K562 (cell line): Measurements from ENCODE around the gene SLC3A2. TPM values are rescaled to one million over a fixed set of nuclear protein-coding genes. Genes with fewer than 3 reads are reported as not detected.
A peak's percentile ranks its signal among the peaks of the same experiment; 100 is the strongest.

Experiments used
- CAMTA2 ChIP-seq: fragments of 250-450 bp; sonication (Bioruptor Pico); conservative IDR thresholded peaks from 2 replicates; pipeline ENCODE4 v1.5.1; 2022
- CC2D1A ChIP-seq: fragments of 450-650 bp; IDR thresholded peaks from 2 replicates; pipeline ENCODE4 v1.6.1; 2017; ENCODE audit warnings: mild to moderate bottlenecking
- EP300 ChIP-seq: IDR thresholded peaks from 2 replicates; pipeline ENCODE4 v1.6.1; 2012; ENCODE audit warnings: low read length, improper control_type of control experiment
- ETS2 ChIP-seq: IDR thresholded peaks from 2 replicates; pipeline ENCODE4 v1.6.1; 2016; ENCODE audit warnings: borderline replicate concordance, missing genetic modification characterization, mild to moderate bottlenecking, moderate library complexity, missing compliant biosample characterization; ENCODE audit not compliant: poor library complexity, severe bottlenecking
- GATA2 ChIP-seq: sonication (generic); formaldehyde crosslinking; IDR thresholded peaks from 2 replicates; pipeline ENCODE4 v1.4.0; 2020; ENCODE audit warnings: mild to moderate bottlenecking, missing genetic modification reagents
- HNRNPL ChIP-seq: fragments of 200-400 bp; formaldehyde crosslinking; IDR thresholded peaks from 2 replicates; pipeline ENCODE4 v1.6.1; 2017; ENCODE audit warnings: low read depth, mild to moderate bottlenecking, low read length
- KLF16 ChIP-seq: IDR thresholded peaks from 2 replicates; pipeline ENCODE4 v1.6.1; 2016; ENCODE audit warnings: antibody characterized with exemption
- KLF6 ChIP-seq: fragments of 250-450 bp; sonication (Bioruptor Pico); IDR thresholded peaks from 2 replicates; pipeline ENCODE4 v1.4.0; 2020; ENCODE audit warnings: mild to moderate bottlenecking, moderate library complexity, borderline replicate concordance
- NR4A1 ChIP-seq, 2 experiments: fragments of 250-450 bp in 1 of 2; fragments of 450-650 bp in 1 of 2; sonication (Bioruptor Pico) in 1 of 2; IDR thresholded peaks; 2 replicates each; pipeline versions ENCODE4 v1.4.0 to v1.6.1; 2016 to 2020; ENCODE audit warnings: mild to moderate bottlenecking in 2 of 2, missing compliant biosample characterization in 1 of 2, missing genetic modification characterization in 1 of 2, moderate library complexity in 1 of 2
- POLR2AphosphoS2 ChIP-seq: IDR thresholded peaks from 2 replicates; pipeline ENCODE4 v1.6.1; 2012; ENCODE audit warnings: low read length, improper control_type of control experiment
- POLR2B ChIP-seq: fragments of 450-650 bp; IDR thresholded peaks from 2 replicates; pipeline ENCODE4 v1.6.1; 2018; ENCODE audit warnings: low read depth; ENCODE audit not compliant: partially characterized antibody
- POLR3A ChIP-seq: IDR thresholded peaks from 2 replicates; pipeline ENCODE4 v1.6.1; 2011; ENCODE audit warnings: borderline replicate concordance, mild to moderate bottlenecking, moderate library complexity; ENCODE audit not compliant: insufficient read length, insufficient read depth; ENCODE audit errors: extremely low read depth
- POLR3G ChIP-seq: IDR thresholded peaks from 2 replicates; pipeline ENCODE4 v1.6.1; 2011; ENCODE audit not compliant: insufficient read length, insufficient replicate concordance; ENCODE audit errors: extremely low read depth
- TCF7L2 ChIP-seq: fragments of 150-350 bp; IDR thresholded peaks from 2 replicates; pipeline ENCODE4 v1.6.1; 2016; ENCODE audit warnings: low read depth, mild to moderate bottlenecking, low read length, moderate library complexity
- ZBTB1 ChIP-seq: sonication (generic); formaldehyde crosslinking; IDR thresholded peaks from 2 replicates; pipeline ENCODE4 v1.8.1; 2023; ENCODE audit warnings: missing genetic modification reagents, low read depth, mild to moderate bottlenecking, borderline replicate concordance
- ZBTB8A ChIP-seq: fragments of 450-650 bp; IDR thresholded peaks from 2 replicates; pipeline ENCODE4 v1.6.1; 2018; ENCODE audit warnings: mild to moderate bottlenecking, moderate library complexity; ENCODE audit not compliant: partially characterized antibody
- ZNF165 ChIP-seq: fragments of 250-450 bp; sonication (Bioruptor Pico); IDR thresholded peaks from 2 replicates; pipeline ENCODE4 v1.4.0; 2020; ENCODE audit warnings: borderline replicate concordance
- polyA plus RNA-seq, 8 experiments: library from polyadenylated mRNA; depleted of rRNA in 4 of 8; stranded (reverse) in 5 of 8; unstranded in 3 of 8; fragments of >200 nt; fragmentation: Nextera tagmentation in 2 of 8; fragmentation: Illumina TruSeq in 1 of 8; extraction: Ambion mirVana in 2 of 8; extraction: Trizol in 1 of 8; gene quantifications; 2 replicates each; pipeline versions ENCODE4 v1.2.1 to v1.2.3, GENCODE V29; 2011 to 2014; ENCODE audit warnings: inconsistent platforms in 1 of 8, missing spikeins in 1 of 8
- total RNA-seq, 7 experiments: library from RNA; depleted of rRNA in 6 of 7; stranded (reverse); fragments of >200 nt in 6 of 7; fragmentation: Illumina TruSeq in 2 of 7; extraction: Trizol in 2 of 7; gene quantifications; 2 replicates each; pipeline versions ENCODE4 v1.2.1 to v1.2.3, GENCODE V29; 2011 to 2021; ENCODE audit warnings: low replicate concordance in 1 of 7
- TF ChIP-seq, protein P1 (sequence below): fragments of 450-650 bp; formaldehyde crosslinking; IDR thresholded peaks from 2 replicates; pipeline ENCODE4 v1.4.0; 2020; ENCODE audit warnings: mild to moderate bottlenecking, moderate library complexity
- TF ChIP-seq, protein P2 (sequence below): sonication (generic); formaldehyde crosslinking; IDR thresholded peaks from 2 replicates; pipeline ENCODE4 v1.9.0; 2022; ENCODE audit warnings: mild to moderate bottlenecking, missing genetic modification reagents
- TF ChIP-seq, protein P3 (sequence below): sonication (generic); formaldehyde crosslinking; IDR thresholded peaks from 2 replicates; pipeline ENCODE4 v1.8.0; 2022; ENCODE audit warnings: mild to moderate bottlenecking, missing genetic modification reagents

SLC3A2 gene
- total and polyA plus RNA-seq, 9 of the 15 experiments (the other 6 are each of a cell fraction or from before 2014, with no cell fraction given) = 20.0 to 296 (median 214) TPM

DNA sequence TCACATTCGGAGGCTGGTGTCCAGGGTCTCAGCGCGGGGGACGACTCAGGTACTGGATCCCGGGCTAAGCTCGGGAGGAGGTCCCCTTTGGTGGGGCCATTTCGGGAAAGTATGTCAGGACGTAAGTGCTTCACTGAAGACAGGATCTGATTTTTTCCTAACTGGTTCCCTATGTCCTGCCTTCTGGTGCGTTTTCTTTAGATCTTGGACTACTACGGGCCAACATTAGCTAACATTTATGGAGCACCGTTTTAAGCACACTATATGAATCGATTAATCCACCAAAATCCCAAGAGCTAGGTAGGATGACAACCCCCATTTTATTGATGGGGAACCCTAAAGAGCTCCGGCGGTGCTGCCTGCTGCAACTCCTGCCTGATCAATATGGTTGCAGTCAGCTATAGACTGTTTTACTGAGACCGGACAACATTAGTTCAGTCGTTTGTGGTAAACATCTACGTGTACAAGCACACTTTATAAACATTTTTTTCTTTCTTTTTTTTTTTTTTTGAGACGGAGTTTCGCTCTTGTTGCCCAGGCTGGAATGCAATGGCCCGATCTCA lies 24.3 kb upstream of the SLC3A2 start (continued):
- TF ChIP-seq, protein P1, sequence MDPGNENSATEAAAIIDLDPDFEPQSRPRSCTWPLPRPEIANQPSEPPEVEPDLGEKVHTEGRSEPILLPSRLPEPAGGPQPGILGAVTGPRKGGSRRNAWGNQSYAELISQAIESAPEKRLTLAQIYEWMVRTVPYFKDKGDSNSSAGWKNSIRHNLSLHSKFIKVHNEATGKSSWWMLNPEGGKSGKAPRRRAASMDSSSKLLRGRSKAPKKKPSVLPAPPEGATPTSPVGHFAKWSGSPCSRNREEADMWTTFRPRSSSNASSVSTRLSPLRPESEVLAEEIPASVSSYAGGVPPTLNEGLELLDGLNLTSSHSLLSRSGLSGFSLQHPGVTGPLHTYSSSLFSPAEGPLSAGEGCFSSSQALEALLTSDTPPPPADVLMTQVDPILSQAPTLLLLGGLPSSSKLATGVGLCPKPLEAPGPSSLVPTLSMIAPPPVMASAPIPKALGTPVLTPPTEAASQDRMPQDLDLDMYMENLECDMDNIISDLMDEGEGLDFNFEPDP (CRISPR knock-in tag) = no peak
- no peak for TF ChIP-seq TCF7L2
- 0 out of 2 replicates have a peak, but pooled peaks have one; percentile 28 for TF ChIP-seq CC2D1A
- TF ChIP-seq KLF6 (CRISPR knock-in tag) = no peak
- TF ChIP-seq KLF16 = no peak
- TF ChIP-seq ETS2 (tag) = no peak
- TF ChIP-seq, protein P2, sequence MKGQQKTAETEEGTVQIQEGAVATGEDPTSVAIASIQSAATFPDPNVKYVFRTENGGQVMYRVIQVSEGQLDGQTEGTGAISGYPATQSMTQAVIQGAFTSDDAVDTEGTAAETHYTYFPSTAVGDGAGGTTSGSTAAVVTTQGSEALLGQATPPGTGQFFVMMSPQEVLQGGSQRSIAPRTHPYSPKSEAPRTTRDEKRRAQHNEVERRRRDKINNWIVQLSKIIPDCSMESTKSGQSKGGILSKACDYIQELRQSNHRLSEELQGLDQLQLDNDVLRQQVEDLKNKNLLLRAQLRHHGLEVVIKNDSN = no peak
- TF ChIP-seq NR4A1 (CRISPR knock-in tag; IDR thresholded peaks at IDR 0.05) = no peak
- 0 out of 2 replicates have a peak, but pooled peaks have one; percentile 13 for TF ChIP-seq NR4A1 (tag; IDR thresholded peaks at IDR 0.05)
- no peak for TF ChIP-seq POLR3A
- 0 out of 2 replicates have a peak, but pooled peaks have one; percentile 53 for TF ChIP-seq ZNF165 (CRISPR knock-in tag)
- no peak for TF ChIP-seq ZBTB8A
- TF ChIP-seq GATA2 (CRISPR knock-in tag) = no peak
- no peak for TF ChIP-seq POLR2B
- TF ChIP-seq CAMTA2 = no peak
- no peak for TF ChIP-seq EP300
- TF ChIP-seq, protein P3, sequence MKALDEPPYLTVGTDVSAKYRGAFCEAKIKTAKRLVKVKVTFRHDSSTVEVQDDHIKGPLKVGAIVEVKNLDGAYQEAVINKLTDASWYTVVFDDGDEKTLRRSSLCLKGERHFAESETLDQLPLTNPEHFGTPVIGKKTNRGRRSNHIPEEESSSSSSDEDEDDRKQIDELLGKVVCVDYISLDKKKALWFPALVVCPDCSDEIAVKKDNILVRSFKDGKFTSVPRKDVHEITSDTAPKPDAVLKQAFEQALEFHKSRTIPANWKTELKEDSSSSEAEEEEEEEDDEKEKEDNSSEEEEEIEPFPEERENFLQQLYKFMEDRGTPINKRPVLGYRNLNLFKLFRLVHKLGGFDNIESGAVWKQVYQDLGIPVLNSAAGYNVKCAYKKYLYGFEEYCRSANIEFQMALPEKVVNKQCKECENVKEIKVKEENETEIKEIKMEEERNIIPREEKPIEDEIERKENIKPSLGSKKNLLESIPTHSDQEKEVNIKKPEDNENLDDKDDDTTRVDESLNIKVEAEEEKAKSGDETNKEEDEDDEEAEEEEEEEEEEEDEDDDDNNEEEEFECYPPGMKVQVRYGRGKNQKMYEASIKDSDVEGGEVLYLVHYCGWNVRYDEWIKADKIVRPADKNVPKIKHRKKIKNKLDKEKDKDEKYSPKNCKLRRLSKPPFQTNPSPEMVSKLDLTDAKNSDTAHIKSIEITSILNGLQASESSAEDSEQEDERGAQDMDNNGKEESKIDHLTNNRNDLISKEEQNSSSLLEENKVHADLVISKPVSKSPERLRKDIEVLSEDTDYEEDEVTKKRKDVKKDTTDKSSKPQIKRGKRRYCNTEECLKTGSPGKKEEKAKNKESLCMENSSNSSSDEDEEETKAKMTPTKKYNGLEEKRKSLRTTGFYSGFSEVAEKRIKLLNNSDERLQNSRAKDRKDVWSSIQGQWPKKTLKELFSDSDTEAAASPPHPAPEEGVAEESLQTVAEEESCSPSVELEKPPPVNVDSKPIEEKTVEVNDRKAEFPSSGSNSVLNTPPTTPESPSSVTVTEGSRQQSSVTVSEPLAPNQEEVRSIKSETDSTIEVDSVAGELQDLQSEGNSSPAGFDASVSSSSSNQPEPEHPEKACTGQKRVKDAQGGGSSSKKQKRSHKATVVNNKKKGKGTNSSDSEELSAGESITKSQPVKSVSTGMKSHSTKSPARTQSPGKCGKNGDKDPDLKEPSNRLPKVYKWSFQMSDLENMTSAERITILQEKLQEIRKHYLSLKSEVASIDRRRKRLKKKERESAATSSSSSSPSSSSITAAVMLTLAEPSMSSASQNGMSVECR (CRISPR knock-in tag) = peak; percentile 1; the same call in 1 of the 2 replicates
- no peak for TF ChIP-seq POLR3G
- TF ChIP-seq HNRNPL = no peak
- no peak for TF ChIP-seq POLR2AphosphoS2
- TF ChIP-seq ZBTB1 (CRISPR knock-in tag) = 0 out of 2 replicates have a peak, but pooled peaks have one; percentile 3
